Fibroblast of skin of right biceps (primary cell): ENCODE results near the gene GANAB.
"Not testable (repeated sequence)": the region's sequence is repeated elsewhere in the genome, so short reads cannot be mapped to it uniquely, and the experiment has no call there.

Experiments
- DNase-seq: peaks from one replicate; pipeline ENCODE4 v3.0.0-alpha.2; 2013

GANAB gene

DNA sequence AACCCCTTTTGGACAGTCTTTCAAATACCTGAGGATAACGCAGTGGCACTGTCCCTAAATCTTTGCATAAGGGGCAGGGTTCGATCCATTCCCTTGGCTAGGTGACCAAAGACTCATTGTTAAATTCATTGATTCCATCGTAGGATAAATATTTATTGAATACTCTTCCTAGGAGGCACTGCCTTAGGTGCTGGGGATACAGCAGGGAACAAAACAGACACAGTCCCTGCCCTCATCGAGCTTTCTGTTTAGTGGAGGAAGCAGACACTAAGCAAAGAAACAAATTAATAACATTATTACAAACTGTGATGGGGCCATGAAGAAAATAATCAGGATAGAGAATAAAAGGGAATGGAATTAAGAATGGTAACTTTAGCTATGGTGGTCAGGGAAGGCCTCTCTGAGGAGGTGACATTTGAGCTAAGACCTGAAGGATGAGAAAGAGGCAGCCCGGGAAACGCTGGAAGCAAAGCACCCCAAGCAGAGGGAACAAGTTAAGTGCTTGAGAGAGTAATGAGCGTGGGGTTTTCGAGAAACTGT lies 25.3 kb downstream of the GANAB start:
- no peak for DNase-seq

DNA sequence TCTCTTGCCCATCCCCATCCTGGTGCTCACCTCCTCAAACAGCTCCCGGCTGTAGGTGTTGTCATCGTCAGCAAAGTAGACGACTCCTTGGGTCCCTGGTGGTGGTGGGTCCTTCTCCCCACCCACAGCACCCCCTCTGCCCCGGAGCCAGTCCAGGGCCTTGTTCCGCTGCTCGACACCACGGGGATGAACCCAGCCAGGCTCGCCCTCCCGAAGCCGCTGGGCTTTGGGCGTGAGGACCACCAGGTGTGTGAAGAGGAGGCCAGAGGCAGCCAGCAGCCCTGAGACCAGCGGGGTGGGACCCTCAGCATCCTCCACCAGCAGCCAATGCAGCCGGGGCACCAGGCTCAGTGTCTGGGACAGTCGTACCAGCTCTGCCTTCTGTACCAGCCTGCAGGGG lies 29.5 kb downstream of the GANAB start:
- DNase-seq = not testable (repeated sequence)

DNA sequence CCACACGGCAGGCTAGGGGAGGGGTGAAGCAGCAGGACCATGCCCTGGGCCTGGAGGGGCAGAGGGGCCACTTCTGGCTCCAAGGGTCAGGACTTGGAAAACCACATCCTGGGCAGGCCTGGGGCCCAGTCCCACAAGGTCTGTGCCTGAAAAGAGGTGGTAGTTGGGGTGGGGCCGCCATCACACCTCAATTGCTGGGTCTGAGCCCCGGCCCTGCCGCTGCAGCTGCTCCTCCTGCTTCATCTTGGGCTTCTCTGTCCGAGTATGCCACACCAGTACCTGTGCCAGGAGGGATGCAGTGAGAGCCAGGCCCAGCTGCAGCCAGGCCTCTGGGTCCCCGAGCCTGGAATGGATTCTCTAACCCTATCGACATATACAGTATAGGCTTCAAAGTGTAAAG lies 30.9 kb downstream of the GANAB start:
- no peak for DNase-seq

DNA sequence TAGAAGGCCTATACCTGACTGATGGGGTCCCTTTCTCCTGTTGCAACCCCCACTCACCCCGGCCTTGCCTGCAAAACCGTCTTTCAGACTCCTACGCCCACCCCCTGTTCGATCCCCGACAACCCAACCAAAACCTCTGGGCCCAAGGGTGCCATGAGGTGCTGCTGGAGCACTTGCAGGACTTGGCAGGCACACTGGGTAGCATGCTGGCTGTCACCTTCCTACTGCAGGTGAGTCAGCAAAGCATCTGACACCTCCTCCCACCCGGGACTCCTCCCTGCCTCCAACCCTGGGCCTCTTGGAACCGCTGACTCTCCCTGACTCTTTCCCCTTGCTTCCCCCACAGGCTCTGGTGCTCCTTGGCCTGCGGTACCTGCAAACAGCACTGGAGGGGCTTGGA lies 32.1 kb downstream of the GANAB start:
- no peak for DNase-seq

DNA sequence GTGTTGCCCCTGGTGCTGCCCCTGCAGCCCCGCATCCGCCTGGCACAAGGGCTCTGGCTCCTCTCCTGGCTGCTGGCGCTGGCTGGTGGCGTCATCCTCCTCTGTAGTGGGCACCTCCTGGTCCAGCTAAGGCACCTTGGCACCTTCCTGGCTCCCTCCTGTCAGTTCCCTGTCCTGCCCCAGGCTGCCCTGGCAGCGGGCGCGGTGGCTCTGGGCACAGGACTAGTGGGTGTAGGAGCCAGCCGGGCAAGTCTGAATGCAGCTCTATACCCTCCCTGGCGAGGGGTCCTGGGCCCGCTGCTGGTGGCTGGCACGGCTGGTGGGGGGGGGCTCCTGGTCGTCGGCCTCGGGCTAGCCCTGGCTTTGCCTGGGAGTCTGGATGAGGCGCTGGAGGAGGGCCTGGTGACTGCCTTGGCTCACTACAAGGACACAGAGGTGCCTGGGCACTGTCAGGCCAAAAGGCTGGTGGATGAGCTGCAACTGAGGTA lies 33.1 kb downstream of the GANAB start:
- DNase-seq = no peak

GRCh38 chr11:62612366-62613290 lies 33.8 kb downstream of the GANAB start, which contains the start of the genes EML3 and ROM1:
TSS of gene EML3 (minus strand) at chr11:62612775. CDS start at chr11:62612457, 318 bp downstream.
TSS of gene ROM1 (plus strand) at chr11:62613257. CDS start at chr11:62613282, 25 bp downstream.
- peak; percentile 79 for DNase-seq

DNA sequence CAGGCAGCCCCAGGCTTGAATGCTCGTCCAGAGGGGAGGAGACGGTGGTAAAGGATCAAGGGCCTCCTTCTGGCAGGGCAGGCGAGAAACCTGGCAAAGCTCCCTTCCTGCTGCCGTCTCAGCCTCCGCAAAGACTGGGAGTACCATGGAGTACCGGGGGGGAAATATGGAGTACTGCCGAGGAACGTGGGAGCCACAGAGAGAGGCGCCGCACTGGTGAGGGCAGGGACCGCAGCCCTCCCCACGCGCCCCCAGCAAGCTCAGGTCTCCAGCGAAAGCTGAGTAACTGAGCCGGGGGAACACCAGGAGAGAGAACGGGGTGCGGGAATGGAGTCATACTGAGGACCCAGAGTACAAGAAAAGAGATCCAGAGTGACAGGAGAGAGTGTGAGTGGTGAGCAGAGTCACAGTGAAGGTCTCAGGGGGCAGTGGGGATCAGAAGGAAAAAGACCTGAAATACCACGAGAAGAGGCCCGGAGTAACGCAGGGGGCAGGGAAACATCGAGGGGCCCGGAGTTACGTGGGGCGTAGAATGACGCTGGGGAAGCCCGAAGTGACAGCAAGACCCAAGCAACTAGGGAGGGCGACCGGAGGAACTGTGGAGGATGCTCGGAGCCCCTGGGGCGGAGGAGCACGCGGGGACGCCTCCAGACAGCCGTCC lies 34.6 kb downstream of the GANAB start:
- DNase-seq = peak; percentile 59

DNA sequence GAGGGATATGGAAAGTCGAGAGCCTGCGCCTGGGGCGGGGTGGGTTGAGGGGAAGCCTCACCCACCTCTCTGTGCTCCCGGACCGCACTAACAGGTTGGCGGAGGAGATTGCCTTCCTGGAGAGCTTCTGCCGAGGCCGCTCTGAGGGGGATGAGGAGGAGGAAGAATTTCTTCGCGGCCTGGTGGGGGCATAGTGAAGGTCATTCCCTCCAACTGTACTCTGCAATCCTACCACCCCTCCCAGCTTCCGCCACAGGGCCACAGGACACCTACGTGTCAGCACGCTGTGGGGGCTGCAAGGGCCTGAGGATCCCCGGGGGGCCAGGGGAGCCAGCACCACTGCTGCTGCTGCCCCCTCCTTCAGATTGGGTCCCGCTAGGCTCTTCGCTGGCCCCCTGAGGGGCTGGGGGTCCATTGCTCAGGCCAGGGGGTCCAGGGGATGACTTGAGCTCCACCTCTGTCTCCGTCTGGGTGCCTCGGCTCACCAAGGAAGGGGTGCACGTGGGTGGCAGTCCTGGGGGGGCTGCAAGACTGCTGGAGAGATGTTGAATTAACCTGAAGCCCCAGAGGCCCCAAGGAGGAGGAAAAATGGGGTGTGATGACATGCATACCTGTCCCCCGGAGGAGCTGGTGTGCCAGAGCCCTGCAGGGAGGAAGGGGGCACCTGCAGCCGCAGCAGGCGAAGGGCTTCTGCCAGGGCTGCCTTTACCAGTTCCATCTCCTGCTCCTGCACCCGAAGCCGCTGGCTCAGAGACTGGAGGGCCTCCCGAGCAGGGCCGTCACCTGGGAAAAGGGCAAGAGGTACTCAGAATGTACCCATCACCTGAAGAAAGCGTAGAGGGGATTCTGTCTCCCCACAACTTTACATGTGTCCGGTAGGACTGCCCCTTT lies 35.4 kb downstream of the GANAB start:
- no peak for DNase-seq

GRCh38 chr11:62610403-62610802 lies 36.0 kb downstream of the GANAB start:
- DNase-seq = no peak

GRCh38 chr11:62608776-62609175 lies 37.6 kb downstream of the GANAB start:
- DNase-seq = no peak

- no peak for DNase-seq
Observed at GRCh38 chr11:62607714-62608113, 38.7 kb downstream of the GANAB start.

DNA sequence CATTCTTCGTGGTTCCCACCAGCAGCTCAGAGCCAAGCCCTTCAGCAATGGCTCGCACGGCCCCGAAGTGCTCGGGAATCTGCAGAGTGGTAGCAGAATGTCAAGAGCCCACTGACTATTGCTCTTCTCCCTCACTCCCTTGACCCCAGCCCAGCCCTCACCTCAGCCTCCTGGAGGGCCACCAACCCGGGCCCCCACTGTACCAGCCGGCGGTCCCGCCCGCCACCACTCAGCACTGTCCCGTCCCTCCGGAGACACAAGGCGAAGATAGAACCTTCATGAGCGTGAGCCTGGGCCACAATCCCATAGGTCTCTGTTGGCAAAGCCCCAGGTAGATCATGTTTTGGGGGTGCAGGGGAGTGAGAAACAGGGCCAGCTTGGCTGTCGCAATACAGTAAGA lies 40.5 kb downstream of the GANAB start:
- DNase-seq = no peak

GRCh38 chr11:62605467-62605866 lies 40.9 kb downstream of the GANAB start:
- DNase-seq = no peak

- DNase-seq = no peak
Observed at GRCh38 chr11:62604460-62605120, 41.8 kb downstream of the GANAB start.

DNA sequence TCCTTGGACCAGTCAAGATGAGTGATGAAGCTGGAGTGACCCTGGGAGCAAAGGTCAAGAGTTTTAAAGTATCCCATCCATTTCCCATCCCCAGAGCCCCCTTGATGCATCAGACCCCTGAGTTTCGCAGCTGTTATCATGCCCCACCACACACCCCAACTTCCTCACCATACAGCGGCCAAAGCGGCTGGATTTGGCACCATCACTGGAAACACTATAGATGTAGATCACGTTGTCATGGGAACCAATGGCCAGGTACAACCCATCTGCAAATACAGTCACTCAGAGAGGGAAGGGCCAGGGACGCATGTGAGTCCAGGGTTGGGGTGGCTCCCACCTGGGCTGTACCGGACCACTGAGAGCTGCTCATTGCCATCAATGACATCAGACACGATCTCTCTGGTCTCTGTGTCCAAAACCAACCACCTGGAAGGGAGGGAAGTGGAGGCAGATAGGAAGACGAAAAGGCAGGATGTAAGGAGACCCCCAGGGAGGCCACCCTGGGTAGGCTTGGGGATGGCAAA lies 42.6 kb downstream of the GANAB start:
- DNase-seq = no peak

DNA sequence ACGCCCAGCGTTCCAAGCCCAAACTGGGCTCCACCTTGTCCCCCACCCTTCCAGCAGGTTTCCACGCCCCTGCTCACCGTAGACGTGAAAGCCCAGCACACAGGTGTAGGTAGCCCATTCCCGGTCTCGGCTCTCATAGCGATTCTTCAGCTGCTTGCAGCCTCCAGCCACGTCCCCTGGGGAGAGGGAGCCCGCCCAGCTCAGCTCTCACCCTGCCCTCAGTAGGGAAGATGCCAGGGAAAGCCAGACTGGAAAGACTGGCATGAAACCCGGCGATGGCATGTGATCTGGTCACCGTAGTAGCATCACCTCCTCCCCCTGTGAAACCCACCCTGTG lies 43.4 kb downstream of the GANAB start:
- no peak for DNase-seq

GRCh38 chr11:62602141-62603071 lies 44.0 kb downstream of the GANAB start:
- peak; percentile 74 for DNase-seq

DNA sequence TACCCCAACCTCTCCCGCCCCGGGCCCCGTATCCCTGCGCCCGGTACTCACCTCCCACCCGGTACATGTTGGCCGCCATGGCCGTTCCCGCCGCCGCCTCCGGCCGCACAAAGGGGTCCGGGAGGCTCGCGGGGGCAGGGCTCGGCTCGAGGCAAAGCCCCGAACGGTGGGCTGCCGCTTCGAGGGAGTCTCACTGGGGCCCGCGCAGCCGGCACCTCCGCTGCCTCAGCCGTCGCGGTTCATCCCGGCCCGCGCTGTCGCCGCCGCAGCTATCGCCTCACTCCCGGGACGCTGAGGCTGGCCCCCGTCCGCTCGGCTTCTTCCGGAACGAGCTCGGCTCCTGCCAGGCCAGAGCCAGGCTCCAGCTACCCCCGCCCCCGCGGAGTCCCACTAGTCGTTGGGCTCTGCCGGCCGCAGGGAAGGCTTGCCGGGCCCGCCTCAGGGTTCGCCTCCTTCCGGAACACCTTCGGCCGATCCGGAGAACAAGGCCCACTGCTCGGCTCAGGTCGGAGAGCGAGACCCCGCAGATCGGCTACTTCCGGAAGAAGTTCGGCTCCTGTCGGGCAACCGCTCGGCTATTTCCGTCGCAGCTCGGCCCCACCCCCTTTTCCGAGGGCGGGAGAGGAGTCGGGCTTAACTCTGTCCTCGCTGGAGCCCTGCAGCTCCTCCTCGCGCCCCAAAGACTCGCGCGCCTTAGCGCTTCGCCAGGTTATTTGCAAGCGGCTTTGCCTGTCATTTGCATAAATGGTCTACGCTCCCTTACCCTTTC lies 44.9 kb downstream of the GANAB start, which contains the start of gene MTA2:
Gene MTA2 (minus strand): TSS at position 494 of the 769 bp plus-strand sequence. CDS start 415 bp downstream, at position 79.
- peak; percentile 97 for DNase-seq

- DNase-seq = peak; percentile 30
Observed at GRCh38 chr11:62601122-62601371, 45.4 kb downstream of the GANAB start.
